Activated CD8-positive, alpha-beta memory T cell treated with anti-CD3 and anti-CD28 coated beads for 36 hours (primary cell): ENCODE measurements around the gene EXOC4. TPM values are rescaled to one million over a fixed set of nuclear protein-coding genes. Genes with fewer than 3 reads are reported as not detected.

Source experiments
- CTCF ChIA-PET: fragments of 350-600 bp; sonication (Branson Sonifier 250); formaldehyde crosslinking; loops from one replicate; lab custom pipeline; 2021; ENCODE audit warnings: antibody characterized with exemption; lab: Charles Lee
- POLR2A ChIA-PET: fragments of 350-600 bp; sonication (Branson Sonifier 250); formaldehyde crosslinking; loops from one replicate; lab custom pipeline; 2021; ENCODE audit warnings: antibody characterized with exemption; lab: Charles Lee
- total RNA-seq, 2 experiments: library from RNA; stranded (reverse); gene quantifications; one replicate each; pipeline ENCODE4 v1.2.3, GENCODE V29; 2021

EXOC4 gene
- total RNA-seq, 2 experiments from 2014 or later = 44.2 to 51.7 TPM

DNA sequence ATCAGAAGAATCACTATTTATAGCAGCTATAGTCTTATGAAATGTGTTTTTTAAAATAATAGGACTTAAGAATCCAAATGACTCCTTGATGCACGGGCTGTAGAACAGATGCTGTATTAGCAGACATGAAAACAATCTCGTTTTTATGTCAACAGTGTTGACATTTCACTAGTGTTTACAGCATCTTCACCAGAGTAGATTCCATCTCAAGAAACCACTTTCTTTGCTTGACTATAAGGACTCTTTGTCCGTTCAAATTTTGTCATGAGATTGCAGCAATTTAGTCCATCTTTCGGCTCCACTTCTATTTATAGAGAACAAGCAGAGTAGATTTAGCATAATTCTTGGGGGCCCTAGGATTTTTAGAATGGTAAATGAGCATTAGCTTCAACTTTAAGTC lies 295.1 kb downstream of the EXOC4 start:
- ChIA-PET POLR2A (no interaction called here), CTCF (interaction anchor here (0.7 kb wide), 1 partner anchor 16 kb away, joined by 3 read pairs; no protein-coding TSS in a partner anchor)

DNA sequence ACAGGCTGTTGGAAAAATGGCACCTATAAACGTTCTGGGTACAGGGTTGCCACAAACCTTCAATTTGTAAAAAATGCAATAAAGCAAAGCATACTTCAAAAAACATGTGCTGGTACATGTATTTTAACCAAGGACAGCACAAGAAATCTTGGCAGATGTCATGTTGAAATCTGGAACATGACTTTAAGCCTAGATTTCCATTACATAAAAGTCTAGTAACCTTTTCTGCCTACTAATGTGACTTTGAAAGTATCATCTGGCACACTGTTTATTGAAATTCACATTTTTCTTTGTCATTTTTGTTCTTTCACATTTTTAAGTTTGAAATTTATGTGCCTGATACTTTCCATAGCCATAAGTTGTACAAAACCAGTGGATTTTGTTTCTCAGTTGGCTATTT lies 296.8 kb downstream of the EXOC4 start:
- CTCF ChIA-PET = no interaction called here
- POLR2A ChIA-PET = no interaction called here

DNA sequence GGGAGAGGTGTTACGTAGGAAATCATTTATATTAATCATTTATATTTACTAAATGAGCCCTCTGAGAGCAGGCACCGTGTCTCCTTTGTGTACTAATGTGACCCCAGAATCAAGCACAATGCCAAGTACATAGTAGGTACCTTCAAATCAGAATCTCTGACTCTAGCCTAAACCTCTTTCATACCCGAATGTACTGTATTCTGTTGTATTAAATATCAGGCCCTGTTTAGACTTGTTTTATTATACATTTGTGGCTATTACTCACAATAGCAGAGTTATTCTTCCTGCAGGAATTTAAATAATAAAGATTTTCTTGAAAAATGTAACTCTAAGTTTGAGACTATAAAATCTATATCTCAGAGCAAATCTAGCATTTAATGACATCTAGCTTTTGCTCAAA lies 297.3 kb downstream of the EXOC4 start:
- ChIA-PET CTCF (no interaction called here), POLR2A (no interaction called here)

DNA sequence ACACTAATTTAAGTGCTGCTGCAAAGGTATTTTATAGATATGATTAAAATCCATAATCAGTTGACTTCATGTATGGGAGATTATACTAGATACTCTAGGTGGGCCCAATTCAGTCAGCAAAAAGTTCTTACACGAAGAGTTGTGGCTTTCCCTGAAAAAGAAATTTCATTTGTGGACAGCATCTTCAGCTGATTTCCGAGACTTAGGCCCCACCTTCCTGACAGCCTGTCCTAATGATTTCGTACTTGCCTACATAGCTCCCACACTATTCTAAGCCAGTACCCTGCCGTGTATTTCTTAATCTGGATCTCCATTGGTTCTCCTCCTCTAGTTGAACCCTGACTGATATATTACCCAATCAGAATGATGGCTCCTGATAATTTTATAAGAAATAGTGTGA lies 297.9 kb downstream of the EXOC4 start:
- ChIA-PET CTCF (no interaction called here), POLR2A (no interaction called here)

DNA sequence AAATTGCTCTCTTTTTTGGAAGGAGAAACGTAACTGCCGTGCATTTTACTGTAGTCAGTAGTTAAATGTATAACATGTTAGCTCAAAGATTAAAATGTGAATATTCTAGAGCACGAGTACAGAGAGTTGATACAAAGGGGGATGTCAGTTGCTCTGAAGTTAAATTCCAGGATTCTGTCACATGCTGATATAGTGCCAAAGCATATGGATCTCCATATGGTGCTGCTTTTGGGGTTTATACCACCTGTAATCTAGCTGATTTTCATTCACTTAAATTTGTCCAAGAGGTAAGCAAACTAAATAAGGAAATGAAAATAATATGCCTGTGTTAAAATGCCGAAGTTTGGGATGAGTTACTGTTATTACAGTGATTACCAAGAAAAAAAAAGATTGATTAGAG lies 298.6 kb downstream of the EXOC4 start:
- POLR2A ChIA-PET = no interaction called here
- CTCF ChIA-PET = no interaction called here

DNA sequence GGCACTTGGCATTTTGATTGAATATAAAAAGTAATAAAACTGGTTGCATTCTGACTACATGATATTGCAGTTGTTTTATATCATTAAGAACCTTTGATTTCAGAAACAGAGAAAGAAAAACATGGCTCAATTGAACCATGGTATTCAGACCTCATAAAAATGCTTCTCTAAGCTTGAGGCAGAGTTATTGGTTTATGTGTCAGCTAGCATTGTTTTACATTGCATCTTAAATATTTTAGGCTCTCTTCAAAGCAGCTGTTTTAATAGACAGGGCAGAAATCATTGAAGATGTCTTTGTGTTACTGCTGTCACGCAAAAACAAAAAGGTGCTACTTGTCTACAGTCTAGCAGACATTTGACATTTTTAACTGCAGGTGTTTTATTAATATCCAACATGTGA lies 299.2 kb downstream of the EXOC4 start:
- CTCF ChIA-PET = no interaction called here
- POLR2A ChIA-PET = no interaction called here

DNA sequence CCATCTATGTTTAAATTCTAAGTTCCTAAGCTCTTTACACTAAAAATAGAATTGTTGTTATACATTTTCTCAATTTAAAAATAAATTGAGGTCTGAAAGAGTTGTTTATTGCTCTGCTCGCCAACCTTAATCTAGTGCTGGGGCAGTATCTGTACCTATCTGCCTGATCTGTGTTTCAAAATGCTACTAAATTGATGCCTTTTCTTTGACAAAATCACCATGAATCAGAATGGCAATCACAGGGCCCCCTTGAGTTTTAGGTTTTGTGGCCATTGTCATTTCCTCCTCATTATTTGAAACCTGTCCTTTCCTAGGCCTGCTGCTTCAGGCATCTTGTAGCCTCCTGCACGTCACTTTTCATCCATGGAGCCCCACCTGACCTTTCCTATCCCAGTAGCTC lies 301.5 kb downstream of the EXOC4 start:
- CTCF ChIA-PET = no interaction called here
- POLR2A ChIA-PET = no interaction called here

DNA sequence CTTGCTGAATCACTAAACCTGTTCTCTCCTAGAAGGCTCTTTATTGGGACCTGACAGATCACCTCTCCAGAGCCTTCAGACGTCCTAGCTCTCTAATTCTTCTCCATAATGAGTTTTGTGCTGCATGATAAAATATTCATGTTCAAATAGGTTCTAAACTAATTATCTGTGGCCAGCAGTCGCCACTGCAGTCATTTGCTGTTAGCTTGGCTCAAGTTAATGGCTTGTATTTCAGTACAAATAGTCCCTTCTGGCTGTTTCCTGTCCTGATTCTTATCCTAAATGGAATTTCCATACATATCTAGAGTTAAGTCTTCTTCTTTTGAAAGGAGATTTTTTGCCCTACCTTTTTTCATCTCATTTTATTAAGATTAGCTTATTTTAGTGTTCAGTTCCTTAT lies 303.2 kb downstream of the EXOC4 start:
- ChIA-PET CTCF (no interaction called here), POLR2A (no interaction called here)

DNA sequence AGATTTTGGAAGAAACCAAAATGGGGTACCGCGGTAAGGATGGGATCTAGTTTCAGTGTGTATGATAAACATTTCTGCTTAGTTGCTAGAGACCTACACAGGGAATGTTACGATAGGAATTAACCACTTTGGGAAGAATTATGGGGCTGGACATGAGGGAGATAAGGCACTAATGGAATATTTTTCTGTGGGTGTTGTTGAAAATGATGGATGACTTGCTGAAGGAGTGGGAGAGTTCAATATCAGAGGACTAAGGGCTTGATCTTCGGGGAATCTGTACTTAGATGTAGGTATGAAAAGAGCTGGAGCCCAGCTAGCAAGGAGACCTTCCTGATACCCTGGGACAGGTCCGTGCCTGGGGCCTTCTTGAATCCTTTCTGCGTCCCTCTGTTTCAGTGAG lies 303.7 kb downstream of the EXOC4 start:
- POLR2A ChIA-PET = no interaction called here

DNA sequence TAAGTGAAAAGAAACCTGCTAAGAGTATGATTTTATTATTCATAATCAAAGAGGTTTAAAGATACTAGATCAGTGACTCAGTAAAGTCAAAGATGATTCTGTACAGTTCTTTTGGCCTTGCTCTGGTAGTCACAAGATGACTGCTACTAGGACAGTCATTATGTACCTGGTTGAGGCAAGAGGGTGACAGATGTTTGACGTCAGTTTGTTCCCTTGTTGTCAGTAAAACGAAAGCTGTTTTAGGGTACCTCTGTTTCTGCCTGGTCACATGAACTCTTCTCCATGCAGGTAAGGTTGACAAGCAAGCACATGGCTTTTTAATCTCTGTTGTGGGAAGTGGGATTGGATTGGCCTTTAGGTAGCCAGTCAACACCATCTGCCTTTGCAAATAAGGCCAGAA lies 308.0 kb downstream of the EXOC4 start:
- POLR2A ChIA-PET = no interaction called here

More for the DNA sequence above, 303.7 kb downstream of the EXOC4 start:
- CTCF ChIA-PET = no interaction called here

DNA sequence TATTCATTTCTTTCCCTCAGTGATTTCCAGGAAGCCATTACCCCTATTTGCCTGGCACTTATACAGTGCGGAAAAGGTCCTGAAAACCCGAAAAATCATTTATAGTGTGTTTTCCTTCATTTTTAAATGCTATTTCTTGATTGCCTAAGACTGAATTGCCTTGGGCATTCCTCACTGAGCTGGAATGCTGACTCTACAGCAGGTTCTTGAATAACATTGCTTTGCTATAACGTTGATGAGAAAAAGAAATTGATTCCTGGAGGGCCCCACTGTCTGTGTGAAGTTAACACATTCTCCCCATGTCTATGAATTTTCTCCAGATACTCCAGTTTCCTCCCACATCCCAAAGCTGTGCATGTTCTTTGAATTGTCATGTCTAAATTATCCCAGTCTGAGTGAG lies 308.5 kb downstream of the EXOC4 start:
- ChIA-PET CTCF (no interaction called here), POLR2A (no interaction called here)

More for the DNA sequence above, 308.0 kb downstream of the EXOC4 start:
- CTCF ChIA-PET = no interaction called here

DNA sequence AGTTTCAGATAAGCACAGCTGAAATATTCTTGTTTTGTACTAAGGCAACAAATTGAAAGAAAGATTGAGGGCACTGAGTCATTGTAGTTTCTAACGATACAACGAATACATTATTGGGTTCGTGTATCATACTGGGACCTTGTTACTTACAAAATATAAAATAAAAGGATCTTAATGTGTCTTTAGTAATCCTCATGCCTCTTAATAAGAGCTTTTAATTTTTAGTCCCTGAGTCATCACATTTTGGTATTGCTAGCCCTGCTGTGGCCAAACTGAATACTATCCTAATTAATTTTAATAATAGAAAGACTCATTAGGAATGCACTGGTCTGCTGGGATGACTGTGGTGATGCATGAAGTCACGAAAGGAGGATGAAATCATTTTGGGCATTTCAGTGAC lies 309.7 kb downstream of the EXOC4 start:
- CTCF ChIA-PET = no interaction called here
- POLR2A ChIA-PET = no interaction called here

DNA sequence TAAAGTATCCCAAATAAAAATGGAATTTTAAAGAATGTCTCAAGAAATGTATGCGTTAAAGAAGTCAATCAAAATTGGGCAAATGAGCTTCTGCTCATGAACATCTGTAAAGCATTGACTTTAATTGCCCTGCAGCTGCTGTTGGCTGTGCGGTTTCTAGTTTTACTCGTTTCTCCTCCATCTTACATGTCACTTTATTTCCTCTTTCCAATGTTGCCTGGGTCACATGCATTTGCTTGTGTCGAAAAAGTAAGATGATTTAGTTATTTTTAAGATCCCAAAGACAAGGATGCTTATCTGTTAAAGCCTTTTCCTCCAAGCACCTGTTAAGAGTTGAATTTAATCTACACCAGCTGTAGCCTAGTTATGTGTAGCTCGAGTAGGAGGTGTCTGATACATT lies 310.4 kb downstream of the EXOC4 start:
- CTCF ChIA-PET = no interaction called here
- POLR2A ChIA-PET = no interaction called here

DNA sequence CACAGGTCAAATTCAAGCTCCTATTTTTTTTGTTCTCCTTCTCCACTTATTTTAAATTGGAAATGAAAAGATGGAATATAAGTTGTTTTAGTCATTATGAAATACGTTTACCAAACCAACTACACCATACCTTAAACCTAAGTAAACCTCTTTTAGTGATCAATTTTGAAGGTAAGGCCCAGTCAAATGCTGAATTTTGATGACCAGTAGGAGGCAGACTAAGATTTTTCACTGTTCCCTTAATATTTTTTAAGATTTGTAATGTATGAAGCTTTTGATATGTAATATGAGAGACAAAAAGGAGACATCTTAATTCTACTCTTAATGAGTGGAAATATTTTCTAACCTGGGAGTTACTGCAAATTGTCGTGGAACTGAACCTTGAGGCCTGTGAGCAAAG lies 311.6 kb downstream of the EXOC4 start:
- ChIA-PET CTCF (no interaction called here), POLR2A (no interaction called here)

DNA sequence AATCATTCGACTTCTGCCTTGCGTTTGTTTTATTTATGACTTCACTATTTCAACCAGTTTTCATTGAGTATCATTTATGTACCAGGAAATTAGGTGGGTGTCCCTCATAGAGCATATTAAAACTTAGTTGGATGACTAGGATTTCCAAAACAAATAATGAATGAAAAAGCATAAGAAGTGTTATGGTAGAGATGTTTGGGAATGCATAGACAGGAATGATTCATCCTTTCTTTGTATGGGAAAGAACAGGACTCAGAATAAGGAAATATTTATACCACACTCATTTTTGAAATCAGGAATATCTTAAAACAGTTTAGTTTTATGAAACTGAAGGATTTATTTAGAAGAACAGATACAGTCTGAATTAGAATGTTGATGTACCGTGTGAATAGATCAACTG lies 315.7 kb downstream of the EXOC4 start:
- CTCF ChIA-PET = no interaction called here
- POLR2A ChIA-PET = no interaction called here

DNA sequence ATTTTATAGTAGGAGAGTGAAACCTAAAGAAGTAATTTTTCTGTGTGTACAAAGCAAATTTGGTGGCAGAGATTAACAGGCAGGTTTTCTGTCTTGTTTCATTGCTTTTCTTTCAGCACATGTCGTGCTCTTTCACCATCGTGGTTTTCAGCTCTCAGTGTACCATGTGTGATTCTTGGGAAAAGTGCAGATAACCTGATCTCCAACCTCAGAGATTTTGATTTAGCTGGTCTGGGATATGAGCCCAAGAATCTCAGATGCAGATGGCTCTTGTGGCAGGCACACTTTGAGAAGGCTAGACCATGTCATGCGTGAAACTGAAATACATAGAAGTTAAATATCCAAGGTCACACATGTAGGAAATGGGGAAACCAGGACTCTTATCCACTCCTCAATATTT lies 317.4 kb downstream of the EXOC4 start:
- ChIA-PET CTCF (no interaction called here), POLR2A (no interaction called here)

DNA sequence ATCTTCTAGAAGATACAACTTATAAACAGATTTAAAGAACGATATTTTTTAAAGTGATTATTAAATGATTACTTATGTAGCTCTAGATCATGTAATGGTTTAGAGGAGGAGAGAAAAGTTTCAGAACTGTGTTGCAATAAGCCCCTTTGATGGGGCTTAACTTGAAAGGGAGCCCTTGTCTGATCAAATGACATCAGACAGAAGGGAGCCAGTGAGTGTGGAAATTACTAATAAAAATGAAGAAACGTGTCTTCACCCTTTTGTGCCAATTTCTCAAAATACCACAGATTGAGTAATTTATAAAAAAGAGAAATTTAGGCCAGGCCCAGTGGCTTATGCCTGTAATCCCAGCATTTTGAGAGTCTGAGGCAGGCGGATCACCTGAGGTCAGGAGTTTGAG lies 318.2 kb downstream of the EXOC4 start:
- ChIA-PET CTCF (no interaction called here), POLR2A (no interaction called here)

DNA sequence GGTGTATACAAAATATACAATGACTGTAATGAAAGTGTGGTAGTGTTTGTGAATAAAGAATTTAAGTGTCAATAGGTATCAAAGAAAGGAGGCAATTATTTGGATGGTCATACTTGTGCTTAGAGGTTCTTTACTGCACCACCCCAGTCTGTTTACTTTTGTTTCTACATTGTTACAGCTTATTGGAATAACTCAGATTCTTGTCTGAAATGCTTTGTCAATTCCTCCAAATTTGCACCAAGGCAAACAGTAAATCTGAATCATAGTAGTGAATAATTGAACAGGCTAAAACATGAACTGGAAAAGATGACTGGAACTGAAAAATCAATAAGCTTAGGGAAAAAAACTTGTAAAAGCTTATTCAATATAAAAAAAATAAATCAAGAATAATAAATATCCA lies 319.2 kb downstream of the EXOC4 start:
- ChIA-PET POLR2A (no interaction called here), CTCF (interaction anchor here (0.7 kb wide), 1 partner anchor 139 kb away, joined by 5 read pairs; no protein-coding TSS in a partner anchor)

DNA sequence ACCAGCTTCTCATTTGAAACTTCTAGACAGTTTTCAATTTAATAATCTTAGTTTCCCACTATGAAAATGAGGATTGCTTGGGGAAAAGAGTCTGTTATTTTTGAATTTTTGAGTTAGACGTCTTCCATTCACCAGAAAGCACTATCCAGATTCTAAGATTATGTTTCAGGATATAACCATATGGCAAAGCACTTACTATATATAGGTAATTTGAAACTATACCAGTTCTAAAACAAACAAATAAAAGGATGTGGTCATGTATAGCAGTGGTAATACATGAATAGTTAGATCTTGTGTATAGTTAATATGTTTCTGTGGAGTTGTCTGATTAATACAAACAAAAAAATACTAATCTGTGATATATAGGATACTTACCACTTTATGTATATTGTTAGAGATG lies 320.0 kb downstream of the EXOC4 start:
- CTCF ChIA-PET = no interaction called here
- POLR2A ChIA-PET = no interaction called here

DNA sequence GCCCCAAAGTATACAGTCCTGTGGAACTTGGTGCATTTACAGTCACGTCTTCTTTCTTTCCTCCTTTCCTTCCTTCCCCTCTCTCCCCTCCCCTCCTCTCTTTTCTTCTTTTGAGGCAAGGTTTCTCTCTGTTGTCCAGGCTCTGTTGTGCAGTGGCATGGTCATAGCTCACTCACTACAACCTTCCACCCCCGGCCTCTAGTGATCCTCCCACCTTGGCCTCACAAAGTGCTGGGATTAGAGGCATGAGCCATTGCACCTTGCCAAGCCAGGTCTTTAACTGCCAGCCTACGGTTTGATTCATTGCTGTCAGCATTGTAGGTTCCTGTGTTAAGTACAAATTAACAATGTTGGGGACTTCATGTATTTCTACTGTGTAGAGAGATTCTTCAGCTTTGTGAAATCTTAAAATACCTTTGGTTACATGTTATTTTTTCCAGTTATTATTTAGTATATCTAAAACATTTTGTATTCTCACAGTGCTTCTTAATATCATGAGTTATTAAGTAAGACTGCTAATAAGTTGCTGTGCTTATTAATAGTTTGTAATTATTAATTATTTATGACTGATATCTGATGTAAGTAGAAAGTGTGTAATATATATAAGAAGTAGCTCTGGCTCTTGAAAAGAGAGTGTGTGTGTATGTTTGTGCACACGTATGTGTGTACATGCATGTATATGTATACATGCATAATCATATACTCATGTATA lies 320.8 kb downstream of the EXOC4 start:
- POLR2A ChIA-PET = no interaction called here
- CTCF ChIA-PET = no interaction called here

DNA sequence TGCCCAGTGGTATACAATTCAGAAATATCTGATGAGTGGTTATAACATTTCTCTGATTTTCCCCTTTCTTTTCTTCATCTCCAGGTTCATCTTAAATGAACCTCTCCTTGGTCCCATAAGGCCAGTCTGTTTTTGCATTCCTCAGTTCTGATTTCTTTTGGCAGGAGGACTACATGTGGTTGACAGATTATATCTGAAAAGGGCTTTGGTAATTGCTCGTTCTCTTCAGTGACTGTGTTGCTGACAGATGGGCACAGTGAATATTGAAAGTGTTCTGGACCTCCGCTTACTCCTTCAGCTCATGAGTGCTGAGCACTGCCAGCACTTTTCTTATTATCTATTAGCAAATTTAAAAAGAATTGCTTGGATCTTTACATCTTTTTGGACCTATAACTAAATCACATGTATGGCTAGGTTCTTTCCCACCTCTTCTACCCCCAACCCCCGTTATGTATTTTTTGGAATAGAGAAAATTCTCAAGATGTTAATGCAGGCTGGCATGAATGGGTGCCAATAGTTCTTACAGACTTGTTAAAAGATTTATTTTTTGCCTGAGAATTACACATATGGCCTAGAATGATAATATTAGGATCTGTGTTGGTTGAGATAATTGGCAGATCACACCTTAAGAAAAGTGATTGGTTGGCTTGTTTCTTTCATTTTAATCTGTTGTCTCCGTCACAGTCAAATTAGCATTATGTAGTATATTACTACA lies 323.0 kb downstream of the EXOC4 start:
- CTCF ChIA-PET = no interaction called here
- POLR2A ChIA-PET = no interaction called here
